ENCODE data around the gene TBC1D5. TPM values are rescaled to one million over a fixed set of nuclear protein-coding genes. Genes with fewer than 3 reads are reported as not detected.

Gene TBC1D5
- total RNA-seq, 1 donor from 2014 or later = 55.6 TPM

- no peak for DNase-seq (ENCODE audit: low spot score, unreplicated experiment)
- Mint-ChIP-seq H3K4me1 (ENCODE audit: low read depth) (peaks cover 11% of the 10 kb centered on the region), H3K36me3 (ENCODE audit: insufficient read depth) (peaks cover 2% of the 10 kb centered on the region), H3K9me3 (ENCODE audit: low read depth) (peaks cover 3% of the 10 kb centered on the region), H3K4me3 (ENCODE audit: low read depth) (no peak overlapping the region), H3K27ac (no peak overlapping the region), H3K27me3 (no peaks in the 10 kb centered on the region)
- no peak for TF ChIP-seq CTCF (IDR thresholded peaks at IDR 0.05; ENCODE audit: unreplicated experiment)
Observed at GRCh38 chr3:17553080-17553479, 189.4 kb downstream of the TBC1D5 start.

GRCh38 chr3:17552351-17552750, 190.1 kb downstream of the TBC1D5 start:
- Mint-ChIP-seq H3K27me3 (no peaks in the 10 kb centered on the region), H3K27ac (no peak overlapping the region), H3K9me3 (ENCODE audit: low read depth) (peaks cover 3% of the 10 kb centered on the region), H3K4me3 (ENCODE audit: low read depth) (no peak overlapping the region), H3K36me3 (ENCODE audit: insufficient read depth) (peaks cover under 1% of the 10 kb centered on the region), H3K4me1 (ENCODE audit: low read depth) (peaks cover 11% of the 10 kb centered on the region)
- no peak for TF ChIP-seq CTCF (IDR thresholded peaks at IDR 0.05; ENCODE audit: unreplicated experiment)
- DNase-seq (ENCODE audit: low spot score, unreplicated experiment) = no peak

GRCh38 chr3:17551895-17552294, 190.5 kb downstream of the TBC1D5 start:
- Mint-ChIP-seq H3K27ac (no peak overlapping the region), H3K36me3 (ENCODE audit: insufficient read depth) (no peaks in the 10 kb centered on the region)

GRCh38 chr3:17551333-17551732, 191.1 kb downstream of the TBC1D5 start:
- Mint-ChIP-seq H3K27me3 (no peaks in the 10 kb centered on the region), H3K36me3 (ENCODE audit: insufficient read depth) (no peaks in the 10 kb centered on the region), H3K9me3 (ENCODE audit: low read depth) (peaks cover 2% of the 10 kb centered on the region), H3K4me1 (ENCODE audit: low read depth) (peaks cover 11% of the 10 kb centered on the region), H3K27ac (no peak overlapping the region), H3K4me3 (ENCODE audit: low read depth) (no peak overlapping the region)
- no peak for TF ChIP-seq CTCF (IDR thresholded peaks at IDR 0.05; ENCODE audit: unreplicated experiment)
- DNase-seq (ENCODE audit: low spot score, unreplicated experiment) = no peak

More at GRCh38 chr3:17551895-17552294, 190.5 kb downstream of the TBC1D5 start:
- DNase-seq (ENCODE audit: low spot score, unreplicated experiment) = no peak
- peaks cover 3% of the 10 kb centered on the region for H3K9me3 Mint-ChIP-seq (ENCODE audit: low read depth)
- H3K4me3 Mint-ChIP-seq (ENCODE audit: low read depth) = no peak overlapping the region
- peaks cover 11% of the 10 kb centered on the region for H3K4me1 Mint-ChIP-seq (ENCODE audit: low read depth)
- H3K27me3 Mint-ChIP-seq = no peaks in the 10 kb centered on the region
- TF ChIP-seq CTCF (IDR thresholded peaks at IDR 0.05; ENCODE audit: unreplicated experiment) = no peak

- no peak overlapping the region for H3K4me3 Mint-ChIP-seq (ENCODE audit: low read depth)
- no peak for DNase-seq (ENCODE audit: low spot score, unreplicated experiment)
- no peaks in the 10 kb centered on the region for H3K9me3 Mint-ChIP-seq (ENCODE audit: low read depth)
- H3K27ac Mint-ChIP-seq = no peak overlapping the region
- H3K36me3 Mint-ChIP-seq (ENCODE audit: insufficient read depth) = no peaks in the 10 kb centered on the region
- H3K27me3 Mint-ChIP-seq = no peaks in the 10 kb centered on the region
- H3K4me1 Mint-ChIP-seq (ENCODE audit: low read depth) = peaks cover 9% of the 10 kb centered on the region
- TF ChIP-seq CTCF (IDR thresholded peaks at IDR 0.05; ENCODE audit: unreplicated experiment) = no peak
Observed at GRCh38 chr3:17550624-17551023, 191.8 kb downstream of the TBC1D5 start.
